Measurements from ENCODE around the gene ACKR3. TPM values are rescaled to one million over a fixed set of nuclear protein-coding genes. Genes with fewer than 3 reads are reported as not detected.

ACKR3 gene
- total and polyA plus RNA-seq, 2 donors (not counting 1 experiment from before 2014, with no cell fraction given), result 7.1 to 15.3 TPM

GRCh38 chr2:236626391-236627150 is 56.9 kb downstream of the ACKR3 start:
- H3K9me3 Mint-ChIP-seq (ENCODE audit: insufficient read depth), result no peaks in the 10 kb centered on the region
- 87% methylated on average over 20 of the region's 20 CpGs for WGBS (ENCODE audit: insufficient coverage)
- H2AFZ ChIP-seq (ENCODE audit: insufficient read depth, low read depth, low read length, poor library complexity, severe bottlenecking), result no peak overlapping the region
- no peaks in the 10 kb centered on the region for H3K79me2 ChIP-seq (ENCODE audit: control insufficient read depth, insufficient read depth, low read length)
- H3K27me3 ChIP-seq (replicated peaks in 1 of 4; ENCODE audit: control extremely low read depth in 1 of 4, control insufficient read depth in 3 of 4, insufficient read depth in 4 of 4, low read length in 3 of 4), result no peaks in the 10 kb centered on the region
- H3K4me3 ChIP-seq (ENCODE audit: control extremely low read depth in 1 of 5, extremely low read depth in 1 of 5, insufficient read depth in 1 of 5, low read depth in 2 of 5, low read length in 4 of 5), result no peak overlapping the region
- POLR2A ChIA-PET, result no interaction called here
- no peak for TF ChIP-seq EZH2 (IDR thresholded peaks at IDR 0.05; ENCODE audit: borderline replicate concordance, insufficient read depth, low read depth, low read length, poor library complexity, severe bottlenecking)
- TF ChIP-seq CTCF (IDR thresholded peaks at IDR 0.05), result no peak
- intact Hi-C loops (cut with micrococcal nuclease), result no loop called here
- no peak overlapping the region for H3K27ac ChIP-seq (ENCODE audit: low read length in 2 of 2)
- no peaks in the 10 kb centered on the region for H3K4me1 ChIP-seq (ENCODE audit: control insufficient read depth in 2 of 2, insufficient read depth in 2 of 2, low read length in 2 of 2)
- H3K4me3 Mint-ChIP-seq, result no peak overlapping the region
- ATAC-seq (ENCODE audit: low read depth) (no peak), DNase-seq (no peak)
- no peak overlapping the region for H3K27ac Mint-ChIP-seq
- H3K4me1 Mint-ChIP-seq, result no peaks in the 10 kb centered on the region
- peaks cover 3% of the 10 kb centered on the region for H3K27me3 Mint-ChIP-seq
- H4K20me1 ChIP-seq (ENCODE audit: control insufficient read depth, insufficient read depth, low read length, poor library complexity, severe bottlenecking), result no peaks in the 10 kb centered on the region
- no peaks in the 10 kb centered on the region for H3K36me3 ChIP-seq (replicated peaks in 1 of 2; ENCODE audit: control extremely low read depth in 1 of 2, control insufficient read depth in 1 of 2, extremely low read depth in 1 of 2, insufficient read depth in 2 of 2, low read length in 1 of 2)
- CTCF ChIA-PET, result no interaction called here
- H3K9ac ChIP-seq (ENCODE audit: low read length), result no peak overlapping the region
- no peaks in the 10 kb centered on the region for H3K9me3 ChIP-seq (ENCODE audit: control extremely low read depth in 1 of 3, control insufficient read depth in 2 of 3, insufficient read depth in 1 of 3, low read length in 2 of 3)
- H3K4me2 ChIP-seq (replicated peaks; ENCODE audit: low read depth, low read length, poor library complexity, severe bottlenecking), result no peak overlapping the region

- Histone ChIP-seq H3K4me3 (ENCODE audit: control extremely low read depth in 1 of 5, extremely low read depth in 1 of 5, insufficient read depth in 1 of 5, low read depth in 2 of 5, low read length in 4 of 5) (no peak overlapping the region), H3K27me3 (replicated peaks in 1 of 4; ENCODE audit: control extremely low read depth in 1 of 4, control insufficient read depth in 3 of 4, insufficient read depth in 4 of 4, low read length in 3 of 4) (no peaks in the 10 kb centered on the region), H3K36me3 (replicated peaks in 1 of 2; ENCODE audit: control extremely low read depth in 1 of 2, control insufficient read depth in 1 of 2, extremely low read depth in 1 of 2, insufficient read depth in 2 of 2, low read length in 1 of 2) (no peaks in the 10 kb centered on the region), H2AFZ (ENCODE audit: insufficient read depth, low read depth, low read length, poor library complexity, severe bottlenecking) (no peak overlapping the region), H4K20me1 (ENCODE audit: control insufficient read depth, insufficient read depth, low read length, poor library complexity, severe bottlenecking) (no peaks in the 10 kb centered on the region), H3K9ac (ENCODE audit: low read length) (no peak overlapping the region), H3K27ac (ENCODE audit: low read length in 2 of 2) (no peak overlapping the region), H3K4me1 (ENCODE audit: control insufficient read depth in 2 of 2, insufficient read depth in 2 of 2, low read length in 2 of 2) (no peaks in the 10 kb centered on the region), H3K4me2 (replicated peaks; ENCODE audit: low read depth, low read length, poor library complexity, severe bottlenecking) (no peak overlapping the region), H3K79me2 (ENCODE audit: control insufficient read depth, insufficient read depth, low read length) (no peaks in the 10 kb centered on the region), H3K9me3 (ENCODE audit: control extremely low read depth in 1 of 3, control insufficient read depth in 2 of 3, insufficient read depth in 1 of 3, low read length in 2 of 3) (no peaks in the 10 kb centered on the region)
- Mint-ChIP-seq H3K4me1 (no peaks in the 10 kb centered on the region), H3K4me3 (no peak overlapping the region), H3K27me3 (peaks cover 2% of the 10 kb centered on the region), H3K9me3 (ENCODE audit: insufficient read depth) (no peaks in the 10 kb centered on the region), H3K27ac (no peak overlapping the region)
- DNase-seq (no peak), ATAC-seq (ENCODE audit: low read depth) (no peak)
- WGBS (ENCODE audit: insufficient coverage), result 97% methylated on average over 11 of the region's 11 CpGs
- ChIA-PET CTCF (no interaction called here), POLR2A (no interaction called here)
- intact Hi-C loops (cut with micrococcal nuclease), result no loop called here
- no peak for TF ChIP-seq EZH2 (IDR thresholded peaks at IDR 0.05; ENCODE audit: borderline replicate concordance, insufficient read depth, low read depth, low read length, poor library complexity, severe bottlenecking)
Observed at GRCh38 chr2:236627193-236627592, 57.6 kb downstream of the ACKR3 start.
